MM.1S (cell line): ENCODE results near the gene RAB11FIP5.

ENCODE experiments used
- DNase-seq: peaks from one replicate; pipeline ENCODE4 v3.0.0-alpha.2; 2015
- H2AFZ ChIP-seq: fragments of 300-600 bp; sonication (generic); 2 replicates; pipeline ENCODE4 v1.6.0; 2016; ENCODE audit warnings: antibody characterized with exemption, low read length
- H3F3A ChIP-seq: fragments of 300-600 bp; sonication (generic); 2 replicates; pipeline ENCODE4 v1.6.1; 2016; ENCODE audit warnings: mild to moderate bottlenecking, antibody characterized with exemption, low read length, moderate library complexity, mixed read lengths; ENCODE audit not compliant: insufficient read depth
- H3K27ac ChIP-seq: fragments of 300-600 bp; sonication (generic); 2 replicates; pipeline ENCODE4 v1.5.1; 2016; ENCODE audit warnings: mild to moderate bottlenecking, low read length
- H3K27me3 ChIP-seq: fragments of 300-600 bp; sonication (generic); replicated peaks from 2 replicates; pipeline ENCODE4 v1.6.0; 2016; ENCODE audit warnings: low read length; ENCODE audit not compliant: insufficient read depth
- H3K36me3 ChIP-seq: fragments of 300-600 bp; sonication (generic); replicated peaks from 2 replicates; pipeline ENCODE4 v1.6.1; 2016; ENCODE audit warnings: mild to moderate bottlenecking, low read length, mixed read lengths; ENCODE audit not compliant: insufficient read depth
- H3K4me1 ChIP-seq: fragments of 300-600 bp; sonication (generic); 2 replicates; pipeline ENCODE4 v1.6.1; 2016; ENCODE audit warnings: low read length, mixed read lengths
- H3K4me2 ChIP-seq: fragments of 300-600 bp; sonication (generic); 2 replicates; pipeline ENCODE4 v1.6.0; 2016; ENCODE audit warnings: low read depth, low read length
- H3K4me3 ChIP-seq: fragments of 300-600 bp; sonication (generic); 2 replicates; pipeline ENCODE4 v1.5.1; 2016; ENCODE audit warnings: low read length, mixed read lengths
- H3K79me2 ChIP-seq: fragments of 300-600 bp; sonication (generic); 2 replicates; pipeline ENCODE4 v1.6.1; 2016; ENCODE audit warnings: mixed run types, low read length, mixed read lengths
- H3K9ac ChIP-seq: fragments of 300-600 bp; sonication (generic); 2 replicates; pipeline ENCODE4 v1.6.1; 2016; ENCODE audit warnings: low read length, mixed read lengths
- H3K9me2 ChIP-seq: fragments of 300-600 bp; sonication (generic); replicated peaks from 2 replicates; pipeline ENCODE4 v1.6.1; 2016; ENCODE audit warnings: mild to moderate bottlenecking, low read length, mixed read lengths; ENCODE audit not compliant: insufficient read depth
- H3K9me3 ChIP-seq: fragments of 300-600 bp; sonication (generic); replicated peaks from 2 replicates; pipeline ENCODE4 v1.6.1; 2016; ENCODE audit warnings: mild to moderate bottlenecking, low read length, mixed read lengths; ENCODE audit not compliant: insufficient read depth
- H4K20me1 ChIP-seq: fragments of 300-600 bp; sonication (generic); 2 replicates; pipeline ENCODE4 v1.6.1; 2016; ENCODE audit warnings: mild to moderate bottlenecking, low read length, moderate library complexity, mixed read lengths; ENCODE audit not compliant: insufficient read depth
- CTCF ChIP-seq: fragments of 300-600 bp; sonication (generic); IDR thresholded peaks from 2 replicates; pipeline ENCODE4 v1.5.1; 2016; ENCODE audit warnings: antibody characterized with exemption, low read length, mixed read lengths
- EZH2 ChIP-seq: fragments of 300-600 bp; sonication (generic); optimal IDR thresholded peaks from 2 replicates; pipeline ENCODE3; 2017; ENCODE audit warnings: low read depth, mild to moderate bottlenecking, antibody characterized with exemption, low read length, mixed read lengths
- EZH2phosphoT487 ChIP-seq: fragments of 300-600 bp; sonication (generic); IDR thresholded peaks from 2 replicates; pipeline ENCODE4 v1.6.1; 2018; ENCODE audit warnings: antibody characterized with exemption, low read length

Gene RAB11FIP5

GRCh38 chr2:73091164-73091563 lies 21.6 kb downstream of the RAB11FIP5 start:
- Histone ChIP-seq H3K4me3 (no peak overlapping the region), H3K4me2 (no peak overlapping the region), H3F3A (no peaks in the 10 kb centered on the region), H3K9ac (no peak overlapping the region), H2AFZ (no peak overlapping the region), H3K4me1 (no peaks in the 10 kb centered on the region), H3K79me2 (no peaks in the 10 kb centered on the region; the same call in 1 of the 2 replicates), H3K9me2 (no peaks in the 10 kb centered on the region), H3K9me3 (no peaks in the 10 kb centered on the region), H4K20me1 (no peaks in the 10 kb centered on the region), H3K36me3 (no peaks in the 10 kb centered on the region), H3K27me3 (no peaks in the 10 kb centered on the region), H3K27ac (no peak overlapping the region)
- TF ChIP-seq CTCF (no peak), EZH2 (no peak), EZH2phosphoT487 (no peak)
- DNase-seq, result no peak

DNA sequence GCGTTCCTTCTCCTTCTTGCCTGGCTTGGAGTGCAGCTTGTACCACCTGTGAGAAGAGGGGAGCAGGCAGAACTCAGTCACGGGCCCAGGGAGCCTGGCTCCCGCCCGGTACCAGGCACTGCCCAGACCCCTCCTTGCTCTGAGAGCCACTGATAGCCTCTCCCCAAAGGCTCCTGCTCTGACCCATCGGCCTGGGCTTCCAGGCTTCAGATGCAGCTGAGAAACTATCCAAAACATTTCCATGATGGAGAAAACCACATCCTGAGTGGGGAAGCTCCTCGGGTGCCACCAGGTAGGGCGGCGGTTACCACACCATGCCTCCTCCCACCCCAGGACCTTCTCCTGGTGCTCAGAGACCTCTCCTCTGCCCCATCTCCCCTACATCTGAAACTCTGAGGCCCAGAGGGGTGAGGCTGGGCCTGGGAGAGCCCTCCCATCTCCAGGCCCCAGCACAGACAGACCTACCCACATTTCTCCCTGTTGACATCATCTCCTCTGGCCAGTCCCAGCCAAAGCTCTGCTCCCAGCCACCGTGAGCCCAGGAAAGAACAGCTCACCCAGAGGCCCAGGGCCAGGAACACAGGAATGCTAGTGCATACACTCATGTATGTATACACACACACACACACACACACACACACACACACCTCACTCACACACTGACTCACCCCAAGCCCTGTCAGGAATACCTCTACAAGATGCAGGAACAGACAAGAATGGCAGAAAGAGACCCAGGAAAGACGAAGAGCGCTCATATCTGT lies 23.3 kb downstream of the RAB11FIP5 start:
- no peak for DNase-seq
- Histone ChIP-seq H3K36me3 (no peaks in the 10 kb centered on the region), H3K27ac (no peak overlapping the region), H3K4me2 (no peak overlapping the region), H2AFZ (no peak overlapping the region), H3F3A (no peaks in the 10 kb centered on the region), H3K9ac (no peak overlapping the region), H3K4me3 (no peak overlapping the region), H4K20me1 (no peaks in the 10 kb centered on the region; the same call in 1 of the 2 replicates), H3K9me3 (no peaks in the 10 kb centered on the region), H3K4me1 (no peaks in the 10 kb centered on the region), H3K9me2 (no peaks in the 10 kb centered on the region), H3K27me3 (no peaks in the 10 kb centered on the region), H3K79me2 (peaks cover 3% of the 10 kb centered on the region; the same call in 1 of the 2 replicates)
- TF ChIP-seq EZH2phosphoT487, result no peak
- no peak for TF ChIP-seq CTCF
- no peak for TF ChIP-seq EZH2

GRCh38 chr2:73088703-73089102 lies 24.0 kb downstream of the RAB11FIP5 start:
- no peak overlapping the region for H3K4me2 ChIP-seq
- peaks cover 3% of the 10 kb centered on the region; the same call in 1 of the 2 replicates for H3K79me2 ChIP-seq
- no peak overlapping the region for H3K9ac ChIP-seq

More at GRCh38 chr2:73088703-73089102, 24.0 kb downstream of the RAB11FIP5 start:
- Histone ChIP-seq H4K20me1 (no peaks in the 10 kb centered on the region; the same call in 1 of the 2 replicates), H3K27me3 (no peaks in the 10 kb centered on the region), H3K4me1 (no peaks in the 10 kb centered on the region), H3K36me3 (no peaks in the 10 kb centered on the region), H2AFZ (no peak overlapping the region), H3K9me2 (no peaks in the 10 kb centered on the region), H3K9me3 (no peaks in the 10 kb centered on the region), H3F3A (no peaks in the 10 kb centered on the region), H3K4me3 (no peak overlapping the region), H3K27ac (no peak overlapping the region)
- TF ChIP-seq CTCF, result no peak
- TF ChIP-seq EZH2phosphoT487, result no peak
- TF ChIP-seq EZH2, result no peak
- DNase-seq, result no peak
